ENCODE data around the gene VSIG1. TPM values are rescaled to one million over a fixed set of nuclear protein-coding genes. Genes with fewer than 3 reads are reported as not detected.

VSIG1 gene
- total RNA-seq, 1 experiment from 2014 or later, result 0.07 TPM

GRCh38 chrX:108127152-108127551 lies 82.3 kb downstream of the VSIG1 start:
- Histone ChIP-seq H2AFZ (ENCODE audit: low read depth, low read length, poor library complexity, severe bottlenecking) (no peak overlapping the region), H4K20me1 (ENCODE audit: insufficient read depth) (no peaks in the 10 kb centered on the region), H3K4me3 (replicated peaks in 1 of 2; ENCODE audit: low read depth in 1 of 2, low read length in 2 of 2) (no peak overlapping the region), H3K9ac (ENCODE audit: low read length) (no peak overlapping the region), H3K27ac (ENCODE audit: low read depth, low read length) (no peak overlapping the region), H3K4me2 (ENCODE audit: low read length) (no peak overlapping the region), H3K36me3 (ENCODE audit: control insufficient read depth in 1 of 2, insufficient read depth in 2 of 2, low read length in 2 of 2) (no peaks in the 10 kb centered on the region), H3K9me2 (ENCODE audit: insufficient read depth) (no peaks in the 10 kb centered on the region), H3K79me2 (ENCODE audit: insufficient read depth, low read length) (no peaks in the 10 kb centered on the region), H3K27me3 (ENCODE audit: insufficient read depth, low read length) (no peaks in the 10 kb centered on the region), H3K4me1 (ENCODE audit: control insufficient read depth in 1 of 2, insufficient read depth in 2 of 2, low read length in 2 of 2) (peaks cover 0 to 7% of the 10 kb centered on the region in 2 experiments; a peak in 2 of 4 replicates), H3K9me3 (ENCODE audit: control insufficient read depth in 1 of 2, insufficient read depth in 1 of 2, low read depth in 1 of 2, low read length in 2 of 2) (no peaks in the 10 kb centered on the region)
- ChIA-PET CTCF (no interaction called here), POLR2A (no interaction called here), RAD21 (ENCODE audit: low non-redundant PET in 1 of 2, low total read pairs in 2 of 2, uncharacterized antibody in 2 of 2, unreplicated experiment in 2 of 2) (no interaction called here)
- BruUV-seq (replicated peaks), result no TSS peak
- no peak for DNase-seq (ENCODE audit: low read depth, low spot score)
- no peak for ATAC-seq
- intact Hi-C loops (cut with micrococcal nuclease), result no loop called here
- TF ChIP-seq REST (IDR thresholded peaks at IDR 0.05; ENCODE audit: low read depth) (no peak), CBX3 (IDR thresholded peaks at IDR 0.05; ENCODE audit: low read depth) (no peak), EZH2 (IDR thresholded peaks at IDR 0.05) (no peak), POLR2AphosphoS5 (IDR thresholded peaks at IDR 0.05; ENCODE audit: low read depth, low read length) (no peak), EZH2phosphoT487 (IDR thresholded peaks at IDR 0.05; ENCODE audit: borderline replicate concordance) (no peak), POLR2A (IDR thresholded peaks at IDR 0.05; ENCODE audit: borderline replicate concordance, extremely low read depth, insufficient read depth, insufficient read length) (no peak), CTCF (IDR thresholded peaks at IDR 0.05 in 2 of 3, conservative IDR thresholded peaks at IDR 0.05 in 1 of 3; ENCODE audit: borderline replicate concordance in 1 of 3, insufficient read depth in 1 of 3, low read depth in 2 of 3, low read length in 2 of 3) (no peak), SIN3A (IDR thresholded peaks at IDR 0.05; ENCODE audit: low read depth) (no peak), RAD21 (IDR thresholded peaks at IDR 0.05; ENCODE audit: low read depth) (no peak), ZFX (IDR thresholded peaks at IDR 0.05) (no peak), JUND (IDR thresholded peaks at IDR 0.05) (no peak), ZNF274 (IDR thresholded peaks at IDR 0.05; ENCODE audit: low read depth, low read length) (no peak)

Other genes with a start within 250 kb of the VSIG1 start
- 5.1 TPM for gene MID2, start 219.2 kb upstream of the VSIG1 start, total RNA-seq (2021; ENCODE audit: unreplicated experiment)
- not detected for gene TEX13B, start 62.7 kb upstream of the VSIG1 start, total RNA-seq (2021; ENCODE audit: unreplicated experiment)
- gene PSMD10, start 46.5 kb downstream of the VSIG1 start, total RNA-seq (2021; ENCODE audit: unreplicated experiment), result 55.5 TPM
- gene ATG4A, start 46.7 kb downstream of the VSIG1 start, total RNA-seq (2021; ENCODE audit: unreplicated experiment), result 4.1 TPM

Data from HCT116 (cell line).